HepG2 (cell line): ENCODE data around the gene AP2B1. TPM values are rescaled to one million over a fixed set of nuclear protein-coding genes. Genes with fewer than 3 reads are reported as not detected.

Source experiments
- ATAC-seq: fragments of 200-7000 bp; cut with Tn5 transposase; 3 replicates; pipeline ENCODE4 v1.9.1; 2020; ENCODE audit warnings: mild to moderate bottlenecking, moderate library complexity
- BruUV-seq: library from RNA; stranded (reverse); fragments of 400-500 nt; replicated peaks from 2 replicates; lab custom pipeline; 2021; lab: Mats Ljungman, UMichigan
- CTCF ChIA-PET: fragments of 300-600 bp; formaldehyde crosslinking; extraction: SDS; loops from one replicate; lab custom pipeline; 2021; ENCODE audit warnings: low total read pairs, inconsistent platforms, low intra/inter-chr PET ratio; lab: Yijun Ruan, JAX
- POLR2A ChIA-PET: fragments of 350-600 bp; sonication (Branson Sonifier 250); formaldehyde crosslinking; loops from one replicate; lab custom pipeline; 2020; ENCODE audit warnings: antibody characterized with exemption, inconsistent platforms; lab: Yijun Ruan, JAX
- DNase-seq: peaks from one replicate; pipeline ENCODE4 v3.0.0-alpha.2; 2015; ENCODE audit warnings: low spot score
- FAIRE-seq: peaks from 3 replicates; lab custom pipeline; 2011; peaks lifted over from hg19 to GRCh38; lab: Jason Lieb, UNC
- H2AFZ ChIP-seq: one replicate; pipeline ENCODE4 v1.6.1; 2011; ENCODE audit warnings: low read length, inconsistent platforms
- H3K27ac ChIP-seq: fragments of 300-600 bp; 3 replicates; pipeline ENCODE4 v1.8.0; 2011; ENCODE audit warnings: mixed run types, mild to moderate bottlenecking, mixed read lengths, low read length, inconsistent platforms; ENCODE audit not compliant: insufficient read depth; ENCODE audit errors: extremely low read length
- H3K27me3 ChIP-seq, 2 experiments: fragments of 200-600 bp in 1 of 2; 2 replicates in 1 of 2; 3 replicates in 1 of 2; pipeline versions ENCODE4 v1.6.0 to v1.8.0; 2011; ENCODE audit warnings: low read length in 2 of 2, mild to moderate bottlenecking in 2 of 2, moderate library complexity in 2 of 2, inconsistent platforms in 1 of 2; ENCODE audit not compliant: insufficient read depth in 2 of 2, control insufficient read depth in 1 of 2
- H3K36me3 ChIP-seq, 2 experiments: fragments of 200-600 bp in 1 of 2; replicated peaks in 1 of 2; 2 replicates in 1 of 2; 3 replicates in 1 of 2; pipeline versions ENCODE4 v1.5.1 to v1.8.0; 2011; ENCODE audit warnings: low read length in 2 of 2, inconsistent platforms in 1 of 2; ENCODE audit not compliant: insufficient read depth in 2 of 2, control insufficient read depth in 1 of 2
- H3K4me1 ChIP-seq: 2 replicates; pipeline ENCODE4 v1.5.1; 2012; ENCODE audit warnings: low read length, inconsistent platforms; ENCODE audit not compliant: insufficient read depth
- H3K4me2 ChIP-seq: 2 replicates; pipeline ENCODE4 v1.6.0; 2011; ENCODE audit warnings: low read depth, low read length, inconsistent platforms
- H3K4me3 ChIP-seq, 3 experiments: fragments of 200-600 bp in 1 of 3; sonication (generic), shearing (Covaris generic) in 1 of 3; replicated peaks in 1 of 3; 2 replicates each; pipeline ENCODE4 v1.5.1; 2011 to 2016; ENCODE audit warnings: low read length in 3 of 3, inconsistent platforms in 2 of 3, low read depth in 2 of 3, mild to moderate bottlenecking in 2 of 3, control low read depth in 1 of 3, mixed read lengths in 1 of 3; ENCODE audit not compliant: insufficient read depth in 1 of 3
- H3K79me2 ChIP-seq: one replicate; pipeline ENCODE4 v1.6.1; 2011; ENCODE audit warnings: low read length, inconsistent platforms; ENCODE audit not compliant: insufficient read depth
- H3K9ac ChIP-seq: 2 replicates; pipeline ENCODE4 v1.6.0; 2011; ENCODE audit warnings: mild to moderate bottlenecking, low read depth, low read length, inconsistent platforms; ENCODE audit not compliant: insufficient read depth
- H3K9me3 ChIP-seq: 2 replicates; pipeline ENCODE4 v1.5.1; 2012; ENCODE audit warnings: mild to moderate bottlenecking, low read length
- H4K20me1 ChIP-seq: 2 replicates; pipeline ENCODE4 v1.6.0; 2011; ENCODE audit warnings: inconsistent platforms, mild to moderate bottlenecking, low read length, moderate library complexity; ENCODE audit not compliant: insufficient read depth
- EED ChIP-seq: sonication (generic); formaldehyde crosslinking; IDR thresholded peaks from 2 replicates; pipeline ENCODE4 v1.5.0; 2020; ENCODE audit warnings: mild to moderate bottlenecking, missing genetic modification reagents
- IKZF1 ChIP-seq: fragments of 450-650 bp; IDR thresholded peaks from 2 replicates; pipeline ENCODE4 v1.7.1; 2016
- KDM5B ChIP-seq: sonication (generic); formaldehyde crosslinking; IDR thresholded peaks from 2 replicates; pipeline ENCODE4 v1.4.0; 2020; ENCODE audit warnings: missing genetic modification reagents, mild to moderate bottlenecking, borderline replicate concordance
- RELA ChIP-seq: sonication (generic); formaldehyde crosslinking; IDR thresholded peaks from 2 replicates; pipeline ENCODE4 v1.4.0; 2020; ENCODE audit warnings: missing genetic modification reagents
- REPIN1 ChIP-seq: sonication (generic); formaldehyde crosslinking; IDR thresholded peaks from 2 replicates; pipeline ENCODE4 v1.8.0; 2022; ENCODE audit warnings: missing genetic modification reagents, low read depth, mild to moderate bottlenecking, borderline replicate concordance
- SCMH1 ChIP-seq: sonication (generic); formaldehyde crosslinking; IDR thresholded peaks from 2 replicates; pipeline ENCODE4 v1.9.0; 2021; ENCODE audit warnings: missing genetic modification reagents, mild to moderate bottlenecking, borderline replicate concordance
- TBP ChIP-seq: sonication (generic); formaldehyde crosslinking; IDR thresholded peaks from 2 replicates; pipeline ENCODE4 v1.5.0; 2020; ENCODE audit warnings: missing genetic modification reagents
- ZFP41 ChIP-seq: sonication (generic); formaldehyde crosslinking; IDR thresholded peaks from 2 replicates; pipeline ENCODE4 v1.4.0; 2020; ENCODE audit warnings: mild to moderate bottlenecking, missing genetic modification reagents, borderline replicate concordance
- ZNF660 ChIP-seq: sonication (generic); formaldehyde crosslinking; IDR thresholded peaks from 2 replicates; pipeline ENCODE4 v1.5.1; 2020; ENCODE audit warnings: mild to moderate bottlenecking, low read depth, missing genetic modification reagents, borderline replicate concordance
- WGBS: methylation state at CpG from one replicate; pipeline ENCODE4 v1.1.6; 2017; ENCODE audit warnings: low lambda C conversion rate; 5-methylcytosine and 5-hydroxymethylcytosine counted together
- in situ Hi-C: cut with HindIII; loops from 2 replicates; pipeline ENCODE4 v1.10.0; 2017; ENCODE audit warnings: low pct_unique_long_range_greater_than_20kb; ENCODE audit not compliant: extremely low pct_ligation_motif_present
- intact Hi-C: fragments of 100-400 bp; cut with micrococcal nuclease; formaldehyde crosslinking; loops from one replicate; pipeline ENCODE4 v1.10.0; 2022; ENCODE audit not compliant: unreplicated experiment
- polyA plus RNA-seq, 8 experiments: library from polyadenylated mRNA; depleted of rRNA in 3 of 8; stranded (reverse) in 7 of 8; unstranded in 1 of 8; fragments of >200 nt; fragmentation: Illumina TruSeq in 4 of 8; extraction: Trizol in 4 of 8; gene quantifications; 2 replicates each; pipeline versions ENCODE4 v1.2.1 to v1.2.3, GENCODE V29; 2011 to 2016; ENCODE audit warnings: low read depth in 4 of 8, missing spikeins in 1 of 8, mixed read lengths in 1 of 8; ENCODE audit not compliant: insufficient read depth in 1 of 8
- total RNA-seq, 5 experiments: library from RNA; depleted of rRNA; stranded (reverse); fragments of >200 nt; fragmentation: Illumina TruSeq; extraction: Trizol; gene quantifications; 2 replicates each; pipeline ENCODE4 v1.2.3, GENCODE V29; 2016; ENCODE audit warnings: low read depth in 1 of 5
- TF ChIP-seq, protein P1 (sequence below): sonication (generic); formaldehyde crosslinking; IDR thresholded peaks from 2 replicates; pipeline ENCODE4 v1.8.1; 2023; ENCODE audit warnings: mild to moderate bottlenecking, missing genetic modification reagents
- TF ChIP-seq, protein P2 (sequence below): sonication (generic); formaldehyde crosslinking; IDR thresholded peaks from 2 replicates; pipeline ENCODE4 v1.9.0; 2021; ENCODE audit warnings: missing genetic modification reagents, borderline replicate concordance

The AP2B1 gene
- total and polyA plus RNA-seq, 2 of the 13 experiments (the other 11 are each of a cell fraction or from before 2014, with no cell fraction given) = 23.8 to 71.3 TPM

DNA sequence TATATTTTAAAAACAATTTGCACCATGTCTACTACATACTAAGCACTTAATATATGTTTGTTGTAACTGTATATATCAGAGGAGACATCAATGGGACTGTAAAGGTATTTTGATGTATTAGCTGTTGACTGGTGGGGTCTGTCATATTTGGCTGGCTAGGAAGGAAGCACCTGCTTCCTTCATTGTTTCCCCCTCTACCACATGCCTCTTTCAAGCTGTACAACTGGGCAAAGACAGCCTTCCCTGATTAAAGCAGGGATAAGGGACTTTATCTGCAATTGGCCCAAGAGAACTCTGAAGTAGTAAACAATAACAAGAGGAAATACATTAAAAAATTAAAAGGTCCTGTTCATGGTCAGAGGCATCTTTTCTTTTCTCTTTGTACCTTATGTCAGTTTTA lies 44.1 kb upstream of the AP2B1 start:
- CTCF ChIA-PET = no interaction called here
- H2AFZ ChIP-seq = no peak overlapping the region
- intact Hi-C loops (no loop called here), in situ Hi-C loops (loop anchor here (25.0 kb wide), 1 partner anchor 1131 kb away; no protein-coding TSS in a partner anchor)
- no peaks in the 10 kb centered on the region for H3K9me3 ChIP-seq
- H3K4me1 ChIP-seq = no peaks in the 10 kb centered on the region
- no peaks in the 10 kb centered on the region for H4K20me1 ChIP-seq
- DNase-seq = no peak
- no peak for ATAC-seq
- no peak overlapping the region for H3K4me3 ChIP-seq
- no TSS peak for BruUV-seq
- H3K9ac ChIP-seq = no peak overlapping the region
- no peak overlapping the region for H3K27ac ChIP-seq
- H3K27me3 ChIP-seq = no peaks in the 10 kb centered on the region
- H3K79me2 ChIP-seq = no peaks in the 10 kb centered on the region
- FAIRE-seq = no peak
- H3K36me3 ChIP-seq = no peaks in the 10 kb centered on the region
- no peak for TF ChIP-seq TBP (CRISPR knock-in tag)
- no peak for TF ChIP-seq ZNF660 (CRISPR knock-in tag)
- TF ChIP-seq RELA (CRISPR knock-in tag) = no peak
- TF ChIP-seq IKZF1 = no peak
- TF ChIP-seq, protein P1, sequence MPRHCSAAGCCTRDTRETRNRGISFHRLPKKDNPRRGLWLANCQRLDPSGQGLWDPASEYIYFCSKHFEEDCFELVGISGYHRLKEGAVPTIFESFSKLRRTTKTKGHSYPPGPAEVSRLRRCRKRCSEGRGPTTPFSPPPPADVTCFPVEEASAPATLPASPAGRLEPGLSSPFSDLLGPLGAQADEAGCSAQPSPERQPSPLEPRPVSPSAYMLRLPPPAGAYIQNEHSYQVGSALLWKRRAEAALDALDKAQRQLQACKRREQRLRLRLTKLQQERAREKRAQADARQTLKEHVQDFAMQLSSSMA (CRISPR knock-in tag) = no peak
- TF ChIP-seq, all 625 proteins: peak for 0
- POLR2A ChIA-PET = no interaction called here
- H3K4me2 ChIP-seq = no peak overlapping the region

DNA sequence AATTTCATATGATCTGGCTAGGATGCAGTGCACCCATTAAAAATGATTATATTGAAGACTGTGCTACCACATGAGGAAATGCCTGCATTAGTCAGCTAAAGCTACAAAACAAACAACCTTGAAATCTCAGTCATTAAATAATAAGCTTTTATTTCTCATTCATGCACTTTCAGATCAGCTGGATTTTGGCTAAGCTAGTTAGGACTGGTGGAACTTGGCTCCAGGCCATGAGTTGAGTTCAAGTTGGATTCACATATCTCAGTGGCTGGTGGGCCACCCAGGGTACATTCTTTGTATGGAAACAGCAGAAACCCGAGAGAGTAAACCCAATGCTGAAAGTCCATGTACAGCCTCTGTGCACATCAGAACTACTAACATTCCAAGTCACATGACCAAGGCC lies 43.3 kb upstream of the AP2B1 start:
- no peak for TF ChIP-seq REPIN1
- no peak for TF ChIP-seq EED
- TF ChIP-seq, protein P2, sequence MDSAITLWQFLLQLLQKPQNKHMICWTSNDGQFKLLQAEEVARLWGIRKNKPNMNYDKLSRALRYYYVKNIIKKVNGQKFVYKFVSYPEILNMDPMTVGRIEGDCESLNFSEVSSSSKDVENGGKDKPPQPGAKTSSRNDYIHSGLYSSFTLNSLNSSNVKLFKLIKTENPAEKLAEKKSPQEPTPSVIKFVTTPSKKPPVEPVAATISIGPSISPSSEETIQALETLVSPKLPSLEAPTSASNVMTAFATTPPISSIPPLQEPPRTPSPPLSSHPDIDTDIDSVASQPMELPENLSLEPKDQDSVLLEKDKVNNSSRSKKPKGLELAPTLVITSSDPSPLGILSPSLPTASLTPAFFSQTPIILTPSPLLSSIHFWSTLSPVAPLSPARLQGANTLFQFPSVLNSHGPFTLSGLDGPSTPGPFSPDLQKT (CRISPR knock-in tag) = no peak
- no peak for TF ChIP-seq ZFP41 (CRISPR knock-in tag)
- TF ChIP-seq SCMH1 (CRISPR knock-in tag) = no peak
- no peak for TF ChIP-seq KDM5B
- Histone ChIP-seq H4K20me1 (no peaks in the 10 kb centered on the region), H3K27ac (no peak overlapping the region), H3K4me1 (no peaks in the 10 kb centered on the region), H3K27me3 (no peaks in the 10 kb centered on the region), H3K36me3 (no peaks in the 10 kb centered on the region), H3K4me2 (no peak overlapping the region), H3K79me2 (no peaks in the 10 kb centered on the region), H3K9me3 (no peaks in the 10 kb centered on the region), H2AFZ (no peak overlapping the region), H3K4me3 (no peak overlapping the region), H3K9ac (no peak overlapping the region)
- ATAC-seq (no peak), FAIRE-seq (no peak), DNase-seq (no peak)
- BruUV-seq = no TSS peak
- CTCF ChIA-PET = no interaction called here
- POLR2A ChIA-PET = no interaction called here
- intact Hi-C loops (no loop called here), in situ Hi-C loops (loop anchor here (25.0 kb wide), 1 partner anchor 1132 kb away; no protein-coding TSS in a partner anchor)
- WGBS = 0% methylated on average over 1 of the region's 1 CpG
